Erythroblast (primary cell): ENCODE measurements around the gene TMEM60.

ENCODE experiments used
- DNase-seq, 2 experiments: peaks; one replicate each; lab custom pipeline; 2025; lab: John Stamatoyannopoulos, UW
- GATA1 ChIP-seq: IDR thresholded peaks from 2 replicates; pipeline ENCODE4 v1.6.1; 2011; ENCODE audit warnings: low read depth, mild to moderate bottlenecking, control low read depth, low read length, moderate library complexity
- POLR2A ChIP-seq: IDR thresholded peaks from 2 replicates; pipeline ENCODE4 v1.6.1; 2011; ENCODE audit warnings: mild to moderate bottlenecking, low read length

The TMEM60 gene

DNA sequence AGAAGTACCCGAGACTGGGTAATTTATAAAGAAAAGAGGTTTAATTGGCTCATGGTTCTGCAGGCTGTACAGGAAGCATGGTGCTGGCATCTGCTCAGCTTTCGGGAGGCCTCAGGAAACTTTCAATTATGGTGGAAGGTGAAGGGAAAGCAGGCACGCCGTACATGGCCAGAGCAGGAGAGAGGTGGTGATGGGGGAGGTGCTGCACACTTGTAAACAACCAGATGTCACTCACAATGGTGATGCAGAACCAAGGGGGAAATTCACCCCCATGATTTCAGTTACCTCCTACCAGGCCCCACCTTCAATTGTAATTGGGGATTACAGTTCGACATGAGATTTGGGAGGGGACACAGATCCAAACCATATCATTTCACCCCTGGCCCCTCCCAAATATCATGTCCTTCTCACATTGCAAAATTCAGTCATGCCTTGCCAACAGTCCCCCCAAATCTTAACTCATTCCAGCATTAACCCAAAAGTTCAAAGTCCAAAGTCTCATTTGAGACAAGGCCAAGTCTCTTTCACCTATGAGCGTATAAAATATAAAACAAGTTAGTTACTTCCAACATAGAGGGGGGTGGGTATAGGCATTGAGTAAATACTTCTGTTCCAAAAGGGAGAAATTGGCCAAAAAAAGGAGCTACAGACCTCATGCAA lies 51.9 kb downstream of the TMEM60 start:
- DNase-seq = no peak
- no peak for TF ChIP-seq POLR2A
- TF ChIP-seq GATA1 = no peak

DNA sequence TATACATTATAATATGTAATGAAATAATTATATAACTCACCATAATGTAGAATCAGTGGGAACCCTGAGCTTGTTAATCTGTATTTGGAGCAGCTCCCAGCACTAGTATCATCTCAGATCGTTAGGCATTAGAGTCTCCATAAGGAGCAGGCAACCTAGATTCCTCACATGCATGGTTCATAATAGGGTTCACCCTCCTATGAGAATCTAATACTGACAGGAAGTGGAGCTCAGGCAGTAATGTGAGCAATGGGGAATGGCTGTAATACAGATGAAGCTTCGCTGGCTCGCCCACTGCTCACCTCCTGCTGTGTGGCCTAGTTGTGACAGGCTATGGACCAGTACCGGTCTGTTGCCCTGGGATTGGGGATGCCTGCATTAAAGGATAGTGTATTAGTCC lies 52.5 kb downstream of the TMEM60 start:
- no peak for DNase-seq
- no peak for TF ChIP-seq GATA1
- no peak for TF ChIP-seq POLR2A
